ENCODE data around the gene FHIP1A. TPM values are rescaled to one million over a fixed set of nuclear protein-coding genes. Genes with fewer than 3 reads are reported as not detected.
"Not testable (repeated sequence)": the region's sequence is repeated elsewhere in the genome, so short reads cannot be mapped to it uniquely, and the experiment has no call there.

The FHIP1A gene
- polyA plus RNA-seq, 2 donors, result 4.6 to 5.4 TPM

GRCh38 chr4:151400343-151400742 is 8.6 kb upstream of the FHIP1A start:
- peaks cover 0 to 3% of the 10 kb centered on the region in 2 donors for H3K36me3 ChIP-seq (ENCODE audit: control insufficient read depth in 2 of 2, insufficient read depth in 2 of 2, low read length in 1 of 2)
- no peak overlapping the region for H3K27ac ChIP-seq (ENCODE audit: low read depth in 2 of 2, low read length in 1 of 2)
- WGBS, 2 donors, result 96 to 97% methylated on average over 3 of the region's 3 CpGs
- H3K4me1 ChIP-seq (ENCODE audit: control insufficient read depth in 2 of 2, insufficient read depth in 2 of 2, low read length in 1 of 2), result no peaks in the 10 kb centered on the region
- H3K9me3 ChIP-seq (ENCODE audit: control insufficient read depth in 2 of 2, insufficient read depth in 1 of 2, low read depth in 1 of 2, low read length in 1 of 2), result no peaks in the 10 kb centered on the region
- H3K4me3 ChIP-seq (ENCODE audit: low read depth in 1 of 2, low read length in 2 of 2), result no peak overlapping the region
- H3K27me3 ChIP-seq (ENCODE audit: control insufficient read depth in 1 of 2, insufficient read depth in 2 of 2, low read length in 2 of 2), result no peaks in the 10 kb centered on the region

- H3K4me3 ChIP-seq (ENCODE audit: low read depth in 1 of 2, low read length in 2 of 2), result no peak overlapping the region
- no peaks in the 10 kb centered on the region for H3K4me1 ChIP-seq (ENCODE audit: control insufficient read depth in 2 of 2, insufficient read depth in 2 of 2, low read length in 1 of 2)
- no peaks in the 10 kb centered on the region for H3K27me3 ChIP-seq (ENCODE audit: control insufficient read depth in 1 of 2, insufficient read depth in 2 of 2, low read length in 2 of 2)
- WGBS, 2 donors, result 87 to 97% methylated on average over 2 of the region's 2 CpGs
- H3K9me3 ChIP-seq (ENCODE audit: control insufficient read depth in 2 of 2, insufficient read depth in 1 of 2, low read depth in 1 of 2, low read length in 1 of 2), result no peaks in the 10 kb centered on the region
- peaks cover 0 to 3% of the 10 kb centered on the region in 2 donors for H3K36me3 ChIP-seq (ENCODE audit: control insufficient read depth in 2 of 2, insufficient read depth in 2 of 2, low read length in 1 of 2)
- no peak overlapping the region for H3K27ac ChIP-seq (ENCODE audit: low read depth in 2 of 2, low read length in 1 of 2)
These were observed 7.2 kb upstream of the FHIP1A start for GRCh38 chr4:151401739-151402138.

GRCh38 chr4:151402145-151402865 is 6.7 kb upstream of the FHIP1A start:
- Histone ChIP-seq H3K27me3 (ENCODE audit: control insufficient read depth in 1 of 2, insufficient read depth in 2 of 2, low read length in 2 of 2) (no peaks in the 10 kb centered on the region), H3K4me1 (ENCODE audit: control insufficient read depth in 2 of 2, insufficient read depth in 2 of 2, low read length in 1 of 2) (no peaks in the 10 kb centered on the region), H3K4me3 (ENCODE audit: low read depth in 1 of 2, low read length in 2 of 2) (no peak overlapping the region), H3K27ac (ENCODE audit: low read depth in 2 of 2, low read length in 1 of 2) (no peak overlapping the region), H3K9me3 (ENCODE audit: control insufficient read depth in 2 of 2, insufficient read depth in 1 of 2, low read depth in 1 of 2, low read length in 1 of 2) (no peaks in the 10 kb centered on the region), H3K36me3 (ENCODE audit: control insufficient read depth in 2 of 2, insufficient read depth in 2 of 2, low read length in 1 of 2) (peaks cover 0 to 3% of the 10 kb centered on the region in 2 donors)
- WGBS, 2 donors, result 74 to 80% methylated on average over 8 of the region's 8 CpGs

GRCh38 chr4:151403656-151404055 is 5.3 kb upstream of the FHIP1A start:
- WGBS, 2 donors, result 57 to 62% methylated on average over 1 of the region's 1 CpG
- H3K9me3 ChIP-seq (ENCODE audit: control insufficient read depth in 2 of 2, insufficient read depth in 1 of 2, low read depth in 1 of 2, low read length in 1 of 2), result no peaks in the 10 kb centered on the region
- no peaks in the 10 kb centered on the region for H3K27me3 ChIP-seq (ENCODE audit: control insufficient read depth in 1 of 2, insufficient read depth in 2 of 2, low read length in 2 of 2)
- no peak overlapping the region for H3K27ac ChIP-seq (ENCODE audit: low read depth in 2 of 2, low read length in 1 of 2)
- H3K36me3 ChIP-seq (ENCODE audit: control insufficient read depth in 2 of 2, insufficient read depth in 2 of 2, low read length in 1 of 2), result peaks cover 0 to 3% of the 10 kb centered on the region in 2 donors
- H3K4me3 ChIP-seq (ENCODE audit: low read depth in 1 of 2, low read length in 2 of 2), result no peak overlapping the region
- no peaks in the 10 kb centered on the region for H3K4me1 ChIP-seq (ENCODE audit: control insufficient read depth in 2 of 2, insufficient read depth in 2 of 2, low read length in 1 of 2)

GRCh38 chr4:151404802-151405201 is 4.2 kb upstream of the FHIP1A start:
- not testable (repeated sequence) for H3K9me3 ChIP-seq (ENCODE audit: control insufficient read depth in 2 of 2, insufficient read depth in 1 of 2, low read depth in 1 of 2, low read length in 1 of 2); H3K36me3 ChIP-seq (ENCODE audit: control insufficient read depth in 2 of 2, insufficient read depth in 2 of 2, low read length in 1 of 2); H3K27ac ChIP-seq (ENCODE audit: low read depth in 2 of 2, low read length in 1 of 2); H3K27me3 ChIP-seq (ENCODE audit: control insufficient read depth in 1 of 2, insufficient read depth in 2 of 2, low read length in 2 of 2); H3K4me3 ChIP-seq (ENCODE audit: low read depth in 1 of 2, low read length in 2 of 2); H3K4me1 ChIP-seq (ENCODE audit: control insufficient read depth in 2 of 2, insufficient read depth in 2 of 2, low read length in 1 of 2)
- 81 to 83% methylated on average over 7 of the region's 7 CpGs for WGBS, 2 donors

- Histone ChIP-seq H3K27ac (ENCODE audit: low read depth in 2 of 2, low read length in 1 of 2) (no peak overlapping the region), H3K4me3 (ENCODE audit: low read depth in 1 of 2, low read length in 2 of 2) (no peak overlapping the region), H3K4me1 (ENCODE audit: control insufficient read depth in 2 of 2, insufficient read depth in 2 of 2, low read length in 1 of 2) (no peaks in the 10 kb centered on the region), H3K27me3 (ENCODE audit: control insufficient read depth in 1 of 2, insufficient read depth in 2 of 2, low read length in 2 of 2) (no peaks in the 10 kb centered on the region), H3K9me3 (ENCODE audit: control insufficient read depth in 2 of 2, insufficient read depth in 1 of 2, low read depth in 1 of 2, low read length in 1 of 2) (no peaks in the 10 kb centered on the region), H3K36me3 (ENCODE audit: control insufficient read depth in 2 of 2, insufficient read depth in 2 of 2, low read length in 1 of 2) (peaks cover 0 to 1% of the 10 kb centered on the region in 2 donors)
- WGBS, 2 donors, result 84 to 93% methylated on average over 4 of the region's 4 CpGs
These were observed 2.0 kb upstream of the FHIP1A start for GRCh38 chr4:151407018-151407417.

GRCh38 chr4:151407466-151408379 is 1.3 kb upstream of the FHIP1A start:
- no peaks in the 10 kb centered on the region for H3K27me3 ChIP-seq (ENCODE audit: control insufficient read depth in 1 of 2, insufficient read depth in 2 of 2, low read length in 2 of 2)
- peak overlapping the region; percentile 68 to 79 for H3K4me3 ChIP-seq (ENCODE audit: low read depth in 1 of 2, low read length in 2 of 2)
- H3K27ac ChIP-seq (ENCODE audit: low read depth in 2 of 2, low read length in 1 of 2), result peak overlapping the region; percentile 92 to 95
- H3K36me3 ChIP-seq (ENCODE audit: control insufficient read depth in 2 of 2, insufficient read depth in 2 of 2, low read length in 1 of 2), result no peaks in the 10 kb centered on the region
- H3K9me3 ChIP-seq (ENCODE audit: control insufficient read depth in 2 of 2, insufficient read depth in 1 of 2, low read depth in 1 of 2, low read length in 1 of 2), result no peaks in the 10 kb centered on the region
- WGBS, 2 donors, result 16 to 18% methylated on average over 29 of the region's 29 CpGs
- H3K4me1 ChIP-seq (ENCODE audit: control insufficient read depth in 2 of 2, insufficient read depth in 2 of 2, low read length in 1 of 2), result no peaks in the 10 kb centered on the region

- Histone ChIP-seq H3K27ac (ENCODE audit: low read depth in 2 of 2, low read length in 1 of 2) (peak overlapping the region; percentile 92 to 95), H3K9me3 (ENCODE audit: control insufficient read depth in 2 of 2, insufficient read depth in 1 of 2, low read depth in 1 of 2, low read length in 1 of 2) (no peaks in the 10 kb centered on the region), H3K36me3 (ENCODE audit: control insufficient read depth in 2 of 2, insufficient read depth in 2 of 2, low read length in 1 of 2) (no peaks in the 10 kb centered on the region), H3K4me1 (ENCODE audit: control insufficient read depth in 2 of 2, insufficient read depth in 2 of 2, low read length in 1 of 2) (no peaks in the 10 kb centered on the region), H3K4me3 (ENCODE audit: low read depth in 1 of 2, low read length in 2 of 2) (peak overlapping the region; percentile 68 to 79), H3K27me3 (ENCODE audit: control insufficient read depth in 1 of 2, insufficient read depth in 2 of 2, low read length in 2 of 2) (no peaks in the 10 kb centered on the region)
- 2 to 5% methylated on average over 8 of the region's 8 CpGs for WGBS, 2 donors
These were observed 671 bp upstream of the FHIP1A start for GRCh38 chr4:151408380-151408629.

- H3K9me3 ChIP-seq (ENCODE audit: control insufficient read depth in 2 of 2, insufficient read depth in 1 of 2, low read depth in 1 of 2, low read length in 1 of 2), result no peaks in the 10 kb centered on the region
- peak overlapping the region; percentile 95 to 97 for H3K27ac ChIP-seq (ENCODE audit: low read depth in 2 of 2, low read length in 1 of 2)
- WGBS, 2 donors, result 9 to 10% methylated on average over 21 to 27 of the region's 27 CpGs
- no peaks in the 10 kb centered on the region for H3K36me3 ChIP-seq (ENCODE audit: control insufficient read depth in 2 of 2, insufficient read depth in 2 of 2, low read length in 1 of 2)
- peak overlapping the region; percentile 72 to 79 for H3K4me3 ChIP-seq (ENCODE audit: low read depth in 1 of 2, low read length in 2 of 2)
- no peaks in the 10 kb centered on the region for H3K27me3 ChIP-seq (ENCODE audit: control insufficient read depth in 1 of 2, insufficient read depth in 2 of 2, low read length in 2 of 2)
- no peaks in the 10 kb centered on the region for H3K4me1 ChIP-seq (ENCODE audit: control insufficient read depth in 2 of 2, insufficient read depth in 2 of 2, low read length in 1 of 2)
These were observed 716 bp downstream of the FHIP1A start for GRCh38 chr4:151409470-151410313.

Data from esophagus (tissue), 2 donors.